Colonic mucosa (tissue), 4 donors: ENCODE measurements around the gene PTTG1IP. TPM values are rescaled to one million over a fixed set of nuclear protein-coding genes. Genes with fewer than 3 reads are reported as not detected.

Source experiments
- DNase-seq: peaks from one replicate; pipeline ENCODE4 v3.0.0-alpha.2; 2020
- H3K27ac ChIP-seq: fragments of 200-600 bp; one replicate; pipeline ENCODE4 v1.8.0; 2021
- H3K27me3 ChIP-seq: fragments of 200-600 bp; one replicate; pipeline ENCODE4 v1.8.0; 2021
- H3K36me3 ChIP-seq: fragments of 200-600 bp; one replicate; pipeline ENCODE4 v1.8.0; 2021
- H3K4me1 ChIP-seq: fragments of 200-600 bp; one replicate; pipeline ENCODE4 v1.8.0; 2021; ENCODE audit warnings: mild to moderate bottlenecking
- H3K4me3 ChIP-seq: fragments of 200-600 bp; one replicate; pipeline ENCODE4 v1.8.0; 2021
- H3K9ac ChIP-seq, 2 donors: one replicate each; pipeline ENCODE4 v1.7.0; 2013; ENCODE audit warnings: control low read depth in 2 of 2, low read depth in 2 of 2, low read length in 2 of 2
- H3K9me3 ChIP-seq: fragments of 200-600 bp; one replicate; pipeline ENCODE4 v1.8.0; 2021
- intact Hi-C: fragments of 100-400 bp; cut with DNase I; formaldehyde crosslinking; loops from one replicate; pipeline ENCODE4 v1.14.1; 2022
- total RNA-seq, 2 donors: library from RNA; stranded (reverse); fragmentation: NEBNext Ultra II Directional in 1 of 2; extraction: Animal tissue kit (Norgen Biotek cat#: 25700) in 1 of 2; gene quantifications; one replicate each; pipeline ENCODE4 v1.2.1, GENCODE V29; 2021
- TF ChIP-seq, protein P1 (sequence below): fragments of 200-600 bp; IDR thresholded peaks from one replicate; pipeline ENCODE4 v1.8.0; 2022; ENCODE audit warnings: antibody characterized with exemption, mild to moderate bottlenecking
- donor health status: healthy.
- donor health status: DM: no; HTN: no; CAD: no.
- donor health status: DM: no; HTN: no; CAD: no.

PTTG1IP gene
- total RNA-seq, 2 donors from 2014 or later: 218 to 414 TPM

DNA sequence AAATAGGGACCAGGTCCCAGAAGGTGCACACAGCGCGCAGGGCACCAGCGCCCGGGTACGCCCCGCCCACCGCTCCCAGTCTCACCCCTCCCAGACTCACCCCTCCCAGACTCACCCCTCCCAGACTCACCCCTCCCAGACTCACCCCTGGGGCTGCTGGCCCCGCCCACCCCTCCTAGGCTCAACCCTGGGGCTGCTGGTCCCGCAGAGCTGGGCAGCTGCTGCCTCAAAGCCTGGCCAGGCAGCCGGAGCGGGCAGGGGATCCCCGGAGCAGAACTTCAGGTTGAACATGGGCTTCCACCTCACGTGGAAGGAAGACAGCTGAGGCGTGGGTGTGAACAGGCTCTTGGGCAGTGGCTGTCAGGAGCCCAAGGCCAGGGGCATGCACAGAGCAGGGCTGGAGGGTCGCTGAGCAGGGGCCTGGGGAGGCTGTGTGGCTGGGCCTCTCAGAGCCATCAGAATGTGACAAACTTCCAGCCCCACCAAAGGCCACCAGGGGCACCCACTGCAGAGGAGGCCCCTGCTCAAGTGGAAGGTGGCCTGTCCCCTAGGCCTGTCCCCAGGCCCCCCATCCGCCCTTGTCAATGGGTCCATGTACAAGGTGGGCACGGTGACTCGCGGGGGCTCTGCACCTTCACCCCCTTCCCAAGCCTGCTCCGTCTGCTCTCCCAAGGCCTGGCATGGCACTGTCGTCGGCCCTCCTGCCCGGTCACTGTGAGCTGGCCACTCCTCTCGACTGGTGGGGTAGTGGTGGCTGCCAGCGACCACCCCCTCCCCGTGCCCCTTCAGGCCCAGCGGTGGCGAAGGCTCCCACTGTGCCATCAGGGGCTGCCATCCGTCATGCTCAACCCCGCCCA lies 35.2 kb downstream of the PTTG1IP start:
- no peak overlapping the region for H3K4me3 ChIP-seq
- TF ChIP-seq, protein P1, sequence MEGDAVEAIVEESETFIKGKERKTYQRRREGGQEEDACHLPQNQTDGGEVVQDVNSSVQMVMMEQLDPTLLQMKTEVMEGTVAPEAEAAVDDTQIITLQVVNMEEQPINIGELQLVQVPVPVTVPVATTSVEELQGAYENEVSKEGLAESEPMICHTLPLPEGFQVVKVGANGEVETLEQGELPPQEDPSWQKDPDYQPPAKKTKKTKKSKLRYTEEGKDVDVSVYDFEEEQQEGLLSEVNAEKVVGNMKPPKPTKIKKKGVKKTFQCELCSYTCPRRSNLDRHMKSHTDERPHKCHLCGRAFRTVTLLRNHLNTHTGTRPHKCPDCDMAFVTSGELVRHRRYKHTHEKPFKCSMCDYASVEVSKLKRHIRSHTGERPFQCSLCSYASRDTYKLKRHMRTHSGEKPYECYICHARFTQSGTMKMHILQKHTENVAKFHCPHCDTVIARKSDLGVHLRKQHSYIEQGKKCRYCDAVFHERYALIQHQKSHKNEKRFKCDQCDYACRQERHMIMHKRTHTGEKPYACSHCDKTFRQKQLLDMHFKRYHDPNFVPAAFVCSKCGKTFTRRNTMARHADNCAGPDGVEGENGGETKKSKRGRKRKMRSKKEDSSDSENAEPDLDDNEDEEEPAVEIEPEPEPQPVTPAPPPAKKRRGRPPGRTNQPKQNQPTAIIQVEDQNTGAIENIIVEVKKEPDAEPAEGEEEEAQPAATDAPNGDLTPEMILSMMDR: no peak
- no peaks in the 10 kb centered on the region for H3K27me3 ChIP-seq
- intact Hi-C loops: no loop called here
- no peaks in the 10 kb centered on the region for H3K36me3 ChIP-seq
- H3K9me3 ChIP-seq: no peaks in the 10 kb centered on the region
- DNase-seq: no peak
- H3K9ac ChIP-seq: no peak overlapping the region
- H3K4me1 ChIP-seq: no peaks in the 10 kb centered on the region
- no peak overlapping the region for H3K27ac ChIP-seq

DNA sequence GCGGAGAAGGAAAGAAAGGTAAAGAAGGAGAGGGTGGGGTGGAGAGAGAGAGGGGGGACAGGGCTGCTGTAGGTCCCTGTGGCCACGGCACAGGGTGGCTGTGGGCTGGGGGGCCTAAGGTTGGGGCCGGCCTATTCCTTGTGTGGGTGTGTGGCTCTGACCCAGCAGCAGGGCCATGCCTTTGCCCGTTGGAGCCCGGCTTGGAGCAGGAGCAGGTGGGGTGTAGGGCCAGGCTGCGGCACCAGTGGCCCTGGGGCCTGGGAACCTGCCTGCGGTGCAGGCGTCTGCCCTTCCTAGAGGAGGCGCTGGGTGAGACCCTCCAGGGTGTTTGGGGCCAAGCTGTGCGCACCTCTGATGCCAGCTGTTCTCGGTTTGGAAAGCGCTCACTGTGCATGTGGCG lies 36.0 kb downstream of the PTTG1IP start:
- H3K27me3 ChIP-seq: no peaks in the 10 kb centered on the region
- no peaks in the 10 kb centered on the region for H3K9me3 ChIP-seq
- no peak overlapping the region for H3K4me3 ChIP-seq
- no peaks in the 10 kb centered on the region for H3K4me1 ChIP-seq
- H3K27ac ChIP-seq: no peak overlapping the region
- DNase-seq: no peak
- intact Hi-C loops: no loop called here
- H3K36me3 ChIP-seq: no peaks in the 10 kb centered on the region
- no peak overlapping the region for H3K9ac ChIP-seq
- TF ChIP-seq, protein P1: no peak

DNA sequence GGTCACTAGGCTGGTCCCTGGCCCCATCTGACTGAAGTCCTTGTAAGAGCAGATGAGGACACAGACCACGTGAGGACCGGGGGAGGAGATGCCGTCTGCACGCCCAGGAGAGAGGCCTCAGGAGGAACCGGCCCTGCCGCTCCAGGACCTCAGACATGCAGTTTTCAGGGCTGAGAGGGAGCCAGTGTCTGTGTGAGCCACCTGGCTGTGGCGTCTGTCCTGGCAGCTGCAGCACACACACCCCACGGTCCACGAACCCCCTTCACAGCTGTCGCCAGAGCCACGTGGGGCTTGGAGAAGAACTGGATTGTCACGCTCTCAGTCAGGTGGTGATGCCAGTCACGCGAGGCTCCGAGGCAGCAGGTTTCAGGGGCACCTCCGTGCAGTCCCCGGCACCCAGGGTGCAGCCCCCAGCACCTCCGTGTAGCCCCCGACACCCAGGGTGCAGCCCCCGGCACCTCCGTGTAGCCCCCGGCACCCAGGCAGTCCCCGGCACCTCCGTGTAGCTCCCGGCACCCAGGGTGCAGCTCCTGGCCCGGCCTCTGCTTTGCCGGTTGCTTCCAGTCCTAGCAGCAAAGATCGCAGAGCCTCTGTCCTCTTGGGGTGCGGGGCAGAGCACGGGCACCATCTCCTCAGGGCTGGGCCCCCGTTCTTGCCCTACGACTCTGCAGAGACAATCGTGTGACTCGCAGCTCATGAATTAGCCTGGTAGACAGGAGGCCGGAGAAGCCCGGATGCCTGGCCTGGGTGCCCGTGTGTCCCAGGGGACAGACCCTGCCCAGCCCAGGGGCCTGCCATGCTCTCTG lies 36.6 kb downstream of the PTTG1IP start:
- no peaks in the 10 kb centered on the region for H3K9me3 ChIP-seq
- no peaks in the 10 kb centered on the region for H3K4me1 ChIP-seq
- no peak for DNase-seq
- TF ChIP-seq, protein P1: no peak
- no peak overlapping the region for H3K27ac ChIP-seq
- H3K9ac ChIP-seq: no peak overlapping the region
- no peaks in the 10 kb centered on the region for H3K36me3 ChIP-seq
- no peaks in the 10 kb centered on the region for H3K27me3 ChIP-seq
- intact Hi-C loops: no loop called here
- H3K4me3 ChIP-seq: no peak overlapping the region

DNA sequence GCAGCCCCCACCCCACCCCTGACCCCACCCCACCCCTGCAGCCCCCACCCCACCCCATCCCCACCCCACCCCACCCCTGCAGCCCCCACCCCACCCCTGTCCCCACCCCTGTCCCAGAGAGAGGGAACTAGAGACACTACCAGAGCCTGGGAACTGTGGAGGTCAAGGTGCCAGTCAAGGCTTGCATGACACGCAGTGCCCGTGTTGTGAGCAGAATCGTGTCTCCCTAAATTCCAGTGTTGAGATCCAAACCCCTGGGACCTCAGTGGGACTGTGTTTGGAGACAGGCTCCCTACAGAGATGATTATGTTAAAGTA lies 37.2 kb downstream of the PTTG1IP start:
- H3K4me3 ChIP-seq: no peak overlapping the region
- TF ChIP-seq, protein P1: no peak

DNA sequence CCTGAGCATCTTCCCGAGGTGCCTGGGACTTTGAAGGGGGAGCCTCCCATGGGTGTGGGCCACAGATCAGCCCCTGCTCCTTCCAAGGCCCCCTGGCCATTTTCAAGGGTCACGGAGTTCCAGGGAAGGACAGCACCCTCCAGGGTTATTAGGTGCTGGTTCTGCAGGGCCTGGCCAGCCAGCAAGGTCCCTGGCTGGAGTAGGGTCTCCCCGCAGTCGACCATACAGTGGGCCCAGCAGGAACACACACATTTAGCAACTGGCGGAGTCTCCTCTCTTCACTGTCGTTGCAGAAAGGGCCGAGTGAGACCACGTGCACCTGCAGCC lies 37.9 kb downstream of the PTTG1IP start:
- H3K4me1 ChIP-seq: no peaks in the 10 kb centered on the region
- intact Hi-C loops: no loop called here
- H3K9ac ChIP-seq: no peak overlapping the region
- no peaks in the 10 kb centered on the region for H3K36me3 ChIP-seq
- TF ChIP-seq, protein P1: no peak
- no peaks in the 10 kb centered on the region for H3K9me3 ChIP-seq
- H3K27me3 ChIP-seq: no peaks in the 10 kb centered on the region
- H3K27ac ChIP-seq: no peak overlapping the region
- H3K4me3 ChIP-seq: no peak overlapping the region
- no peak for DNase-seq

More for the DNA sequence above, 37.2 kb downstream of the PTTG1IP start:
- Histone ChIP-seq H3K27ac (no peak overlapping the region), H3K36me3 (no peaks in the 10 kb centered on the region), H3K9ac (no peak overlapping the region), H3K27me3 (no peaks in the 10 kb centered on the region), H3K9me3 (no peaks in the 10 kb centered on the region), H3K4me1 (no peaks in the 10 kb centered on the region)
- no peak for DNase-seq
- intact Hi-C loops: no loop called here
